Measurements from ENCODE around the gene SPTBN1. TPM values are rescaled to one million over a fixed set of nuclear protein-coding genes. Genes with fewer than 3 reads are reported as not detected.

Gene SPTBN1
- total and polyA plus RNA-seq, 2 of the 13 experiments (the other 11 are each of a cell fraction or from before 2014, with no cell fraction given) = 123 to 299 TPM

DNA sequence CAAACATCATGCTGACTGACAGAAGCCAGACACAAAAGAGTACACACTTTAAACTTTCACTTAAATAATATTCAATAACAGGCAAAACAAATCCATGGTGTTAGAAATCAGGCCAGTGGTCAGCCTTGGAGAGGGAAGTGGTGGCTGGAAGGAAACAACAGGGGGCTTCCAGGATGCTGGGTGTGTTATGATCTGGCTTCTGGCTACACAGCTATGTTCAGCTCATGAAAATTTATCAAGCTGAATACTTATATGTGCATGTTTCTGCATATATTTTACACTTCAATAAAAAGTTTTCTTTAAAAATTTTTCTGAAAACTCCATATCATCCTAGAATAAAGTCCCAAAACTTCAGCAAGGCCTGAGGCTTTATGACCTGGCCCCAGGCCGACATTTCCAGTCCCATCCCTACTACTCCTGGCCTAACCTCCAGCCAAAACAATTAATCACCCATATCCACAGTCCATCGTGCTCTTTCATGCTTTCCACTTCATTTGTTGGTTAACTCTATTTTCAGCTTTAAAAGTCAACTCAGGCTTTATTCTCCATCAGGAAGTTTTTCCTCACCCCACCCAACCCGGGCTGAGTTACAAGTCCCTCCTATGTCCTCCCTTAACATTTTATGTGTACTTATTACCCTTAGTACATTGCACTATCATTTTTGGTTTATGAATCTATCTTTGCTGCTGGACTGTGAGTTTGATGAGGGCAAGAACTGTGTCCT is 27.9 kb upstream of the SPTBN1 start (continued):
- TF ChIP-seq, protein P1, sequence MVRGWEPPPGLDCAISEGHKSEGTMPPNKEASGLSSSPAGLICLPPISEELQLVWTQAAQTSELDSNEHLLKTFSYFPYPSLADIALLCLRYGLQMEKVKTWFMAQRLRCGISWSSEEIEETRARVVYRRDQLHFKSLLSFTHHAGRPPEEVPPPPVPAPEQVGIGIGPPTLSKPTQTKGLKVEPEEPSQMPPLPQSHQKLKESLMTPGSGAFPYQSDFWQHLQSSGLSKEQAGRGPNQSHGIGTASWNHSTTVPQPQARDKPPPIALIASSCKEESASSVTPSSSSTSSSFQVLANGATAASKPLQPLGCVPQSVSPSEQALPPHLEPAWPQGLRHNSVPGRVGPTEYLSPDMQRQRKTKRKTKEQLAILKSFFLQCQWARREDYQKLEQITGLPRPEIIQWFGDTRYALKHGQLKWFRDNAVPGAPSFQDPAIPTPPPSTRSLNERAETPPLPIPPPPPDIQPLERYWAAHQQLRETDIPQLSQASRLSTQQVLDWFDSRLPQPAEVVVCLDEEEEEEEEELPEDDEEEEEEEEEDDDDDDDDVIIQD (CRISPR knock-in tag; IDR thresholded peaks at IDR 0.05; ENCODE audit: low read depth) = no peak
- TF ChIP-seq MEF2D (CRISPR knock-in tag; IDR thresholded peaks at IDR 0.05) = no peak

DNA sequence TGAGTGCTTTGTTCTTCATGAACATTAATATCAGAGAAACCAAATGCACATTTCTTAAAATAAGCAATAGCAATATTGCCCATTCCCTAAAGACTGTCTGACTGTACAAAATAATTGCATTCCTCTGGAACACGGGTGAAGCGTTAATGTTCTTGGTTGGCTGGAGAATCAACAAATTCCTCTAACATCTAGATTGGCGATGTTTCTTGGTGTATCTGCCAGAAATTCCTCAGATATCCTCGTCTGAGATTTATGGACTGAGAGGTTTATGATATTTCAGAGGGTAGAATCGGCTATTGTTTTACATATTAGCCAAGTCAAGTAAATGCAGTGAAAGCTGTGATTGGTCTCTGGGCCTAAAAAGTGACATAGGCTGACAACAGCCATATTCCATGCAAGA is 27.1 kb upstream of the SPTBN1 start:
- no peaks in the 10 kb centered on the region for H3K9me3 ChIP-seq (ENCODE audit: low read length)
- FAIRE-seq (no peak), DNase-seq (ENCODE audit: low spot score) (no peak), ATAC-seq (no peak)
- H3K27me3 ChIP-seq (ENCODE audit: control insufficient read depth in 1 of 2, insufficient read depth in 2 of 2, low read length in 2 of 2) = peaks cover 2 to 49% of the 10 kb centered on the region in 2 experiments; a peak in 4 of 5 replicates
- in situ Hi-C loops (cut with HindIII; ENCODE audit: extremely low pct_ligation_motif_present, low pct_unique_long_range_greater_than_20kb) = no loop called here
- no peaks in the 10 kb centered on the region for H4K20me1 ChIP-seq (ENCODE audit: insufficient read depth, low read length)
- H3K36me3 ChIP-seq (replicated peaks in 1 of 2; ENCODE audit: control insufficient read depth in 1 of 2, insufficient read depth in 2 of 2, low read length in 2 of 2) = no peaks in the 10 kb centered on the region
- BruUV-seq (replicated peaks) = no TSS peak
- no peak overlapping the region for H2AFZ ChIP-seq (ENCODE audit: low read length)
- intact Hi-C loops (cut with micrococcal nuclease; ENCODE audit: unreplicated experiment) = no loop called here
- no peak overlapping the region for H3K4me3 ChIP-seq (replicated peaks in 1 of 3; ENCODE audit: insufficient read depth in 1 of 3, low read depth in 2 of 3, low read length in 3 of 3)
- peaks cover 19% of the 10 kb centered on the region for H3K4me1 ChIP-seq (ENCODE audit: insufficient read depth, low read length)
- CTCF ChIA-PET (ENCODE audit: low intra/inter-chr PET ratio, low total read pairs) = no interaction called here
- WGBS (ENCODE audit: low lambda C conversion rate) = 62% methylated on average over 5 of the region's 5 CpGs
- no peaks in the 10 kb centered on the region for H3K79me2 ChIP-seq (ENCODE audit: insufficient read depth, low read length)
- no peak overlapping the region for H3K4me2 ChIP-seq (ENCODE audit: low read depth, low read length)
- no peak overlapping the region for H3K9ac ChIP-seq (ENCODE audit: insufficient read depth, low read depth, low read length)
- POLR2A ChIA-PET = no interaction called here
- H3K27ac ChIP-seq (ENCODE audit: extremely low read length, insufficient read depth, low read length) = no peak overlapping the region
- TF ChIP-seq MLLT10 (CRISPR knock-in tag; IDR thresholded peaks at IDR 0.05) (no peak), PHB2 (IDR thresholded peaks at IDR 0.05; ENCODE audit: partially characterized antibody) (no peak), ZFP90 (CRISPR knock-in tag; IDR thresholded peaks at IDR 0.05; ENCODE audit: borderline replicate concordance) (no peak), ZNF614 (CRISPR knock-in tag; IDR thresholded peaks at IDR 0.05; ENCODE audit: borderline replicate concordance) (no peak), ZNF329 (CRISPR knock-in tag; IDR thresholded peaks at IDR 0.05; ENCODE audit: low read depth) (no peak), ZNF761 (CRISPR knock-in tag; conservative IDR thresholded peaks at IDR 0.05) (no peak), REL (CRISPR knock-in tag; conservative IDR thresholded peaks at IDR 0.05) (no peak), ZNF549 (CRISPR knock-in tag; IDR thresholded peaks at IDR 0.05) (no peak), SNAPC2 (CRISPR knock-in tag; IDR thresholded peaks at IDR 0.05) (no peak)
- TF ChIP-seq, protein P2, sequence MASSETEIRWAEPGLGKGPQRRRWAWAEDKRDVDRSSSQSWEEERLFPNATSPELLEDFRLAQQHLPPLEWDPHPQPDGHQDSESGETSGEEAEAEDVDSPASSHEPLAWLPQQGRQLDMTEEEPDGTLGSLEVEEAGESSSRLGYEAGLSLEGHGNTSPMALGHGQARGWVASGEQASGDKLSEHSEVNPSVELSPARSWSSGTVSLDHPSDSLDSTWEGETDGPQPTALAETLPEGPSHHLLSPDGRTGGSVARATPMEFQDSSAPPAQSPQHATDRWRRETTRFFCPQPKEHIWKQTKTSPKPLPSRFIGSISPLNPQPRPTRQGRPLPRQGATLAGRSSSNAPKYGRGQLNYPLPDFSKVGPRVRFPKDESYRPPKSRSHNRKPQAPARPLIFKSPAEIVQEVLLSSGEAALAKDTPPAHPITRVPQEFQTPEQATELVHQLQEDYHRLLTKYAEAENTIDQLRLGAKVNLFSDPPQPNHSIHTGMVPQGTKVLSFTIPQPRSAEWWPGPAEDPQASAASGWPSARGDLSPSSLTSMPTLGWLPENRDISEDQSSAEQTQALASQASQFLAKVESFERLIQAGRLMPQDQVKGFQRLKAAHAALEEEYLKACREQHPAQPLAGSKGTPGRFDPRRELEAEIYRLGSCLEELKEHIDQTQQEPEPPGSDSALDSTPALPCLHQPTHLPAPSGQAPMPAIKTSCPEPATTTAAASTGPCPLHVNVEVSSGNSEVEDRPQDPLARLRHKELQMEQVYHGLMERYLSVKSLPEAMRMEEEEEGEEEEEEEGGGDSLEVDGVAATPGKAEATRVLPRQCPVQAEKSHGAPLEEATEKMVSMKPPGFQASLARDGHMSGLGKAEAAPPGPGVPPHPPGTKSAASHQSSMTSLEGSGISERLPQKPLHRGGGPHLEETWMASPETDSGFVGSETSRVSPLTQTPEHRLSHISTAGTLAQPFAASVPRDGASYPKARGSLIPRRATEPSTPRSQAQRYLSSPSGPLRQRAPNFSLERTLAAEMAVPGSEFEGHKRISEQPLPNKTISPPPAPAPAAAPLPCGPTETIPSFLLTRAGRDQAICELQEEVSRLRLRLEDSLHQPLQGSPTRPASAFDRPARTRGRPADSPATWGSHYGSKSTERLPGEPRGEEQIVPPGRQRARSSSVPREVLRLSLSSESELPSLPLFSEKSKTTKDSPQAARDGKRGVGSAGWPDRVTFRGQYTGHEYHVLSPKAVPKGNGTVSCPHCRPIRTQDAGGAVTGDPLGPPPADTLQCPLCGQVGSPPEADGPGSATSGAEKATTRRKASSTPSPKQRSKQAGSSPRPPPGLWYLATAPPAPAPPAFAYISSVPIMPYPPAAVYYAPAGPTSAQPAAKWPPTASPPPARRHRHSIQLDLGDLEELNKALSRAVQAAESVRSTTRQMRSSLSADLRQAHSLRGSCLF (CRISPR knock-in tag; IDR thresholded peaks at IDR 0.05; ENCODE audit: borderline replicate concordance) = no peak
- TF ChIP-seq, protein P3, sequence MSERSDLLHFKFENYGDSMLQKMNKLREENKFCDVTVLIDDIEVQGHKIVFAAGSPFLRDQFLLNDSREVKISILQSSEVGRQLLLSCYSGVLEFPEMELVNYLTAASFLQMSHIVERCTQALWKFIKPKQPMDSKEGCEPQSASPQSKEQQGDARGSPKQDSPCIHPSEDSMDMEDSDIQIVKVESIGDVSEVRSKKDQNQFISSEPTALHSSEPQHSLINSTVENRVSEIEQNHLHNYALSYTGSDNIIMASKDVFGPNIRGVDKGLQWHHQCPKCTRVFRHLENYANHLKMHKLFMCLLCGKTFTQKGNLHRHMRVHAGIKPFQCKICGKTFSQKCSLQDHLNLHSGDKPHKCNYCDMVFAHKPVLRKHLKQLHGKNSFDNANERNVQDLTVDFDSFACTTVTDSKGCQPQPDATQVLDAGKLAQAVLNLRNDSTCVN (CRISPR knock-in tag; IDR thresholded peaks at IDR 0.05; ENCODE audit: borderline replicate concordance) = no peak
